ENCODE measurements around the gene FAM50B.

Gene FAM50B

DNA sequence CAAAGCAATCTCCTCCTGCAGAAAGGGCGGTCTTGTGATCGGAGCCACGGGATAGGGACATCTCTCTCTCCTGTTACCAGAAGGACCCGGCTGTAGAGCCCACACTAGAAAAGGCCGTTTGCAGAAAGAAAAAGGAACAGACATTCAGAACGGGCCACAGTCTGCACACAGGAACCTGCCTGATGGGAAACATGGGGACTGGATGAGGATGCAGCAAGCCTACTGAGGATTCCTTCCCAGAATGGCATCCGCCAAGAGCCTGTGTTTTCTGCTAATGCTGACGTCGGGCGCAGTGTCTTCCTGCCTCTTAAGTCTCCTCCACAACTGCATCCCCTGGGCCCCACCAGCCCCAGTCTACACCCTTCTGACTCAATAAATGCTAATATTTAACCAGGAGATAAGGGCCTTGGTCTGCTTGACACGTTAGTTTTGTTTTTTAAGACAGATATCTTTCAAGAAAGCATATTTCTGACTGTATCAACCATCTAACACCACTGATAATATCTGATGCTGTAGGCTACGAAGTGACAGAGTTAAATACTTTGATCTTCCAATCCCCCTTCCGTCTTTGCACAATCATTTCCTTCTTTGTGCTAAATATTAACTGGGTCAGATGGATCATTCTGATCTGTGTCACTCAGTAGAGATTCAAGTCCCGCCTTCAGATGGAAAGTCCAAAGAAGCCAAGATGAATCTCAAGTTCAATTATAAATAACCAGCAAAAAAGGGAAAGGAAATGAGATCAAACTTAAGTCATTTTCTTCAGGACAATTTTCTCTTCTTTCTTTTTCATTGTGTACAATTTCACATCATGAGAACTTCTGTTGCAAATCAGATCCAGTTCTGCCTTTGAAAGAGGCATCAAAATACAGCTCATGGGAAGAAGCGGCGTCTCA is 20.7 kb downstream of the FAM50B start:
- H3K36me3 Mint-ChIP-seq (ENCODE audit: low read depth) = peaks cover 2% of the 10 kb centered on the region
- H3K27ac Mint-ChIP-seq = peak overlapping the region; percentile 26
- H3K9me3 Mint-ChIP-seq = peaks cover 3% of the 10 kb centered on the region
- H3K4me3 Mint-ChIP-seq = no peak overlapping the region
- H3K4me1 Mint-ChIP-seq (ENCODE audit: low read depth) = peaks cover 10% of the 10 kb centered on the region
- peaks cover 8% of the 10 kb centered on the region for H3K27me3 Mint-ChIP-seq (ENCODE audit: low read depth)

DNA sequence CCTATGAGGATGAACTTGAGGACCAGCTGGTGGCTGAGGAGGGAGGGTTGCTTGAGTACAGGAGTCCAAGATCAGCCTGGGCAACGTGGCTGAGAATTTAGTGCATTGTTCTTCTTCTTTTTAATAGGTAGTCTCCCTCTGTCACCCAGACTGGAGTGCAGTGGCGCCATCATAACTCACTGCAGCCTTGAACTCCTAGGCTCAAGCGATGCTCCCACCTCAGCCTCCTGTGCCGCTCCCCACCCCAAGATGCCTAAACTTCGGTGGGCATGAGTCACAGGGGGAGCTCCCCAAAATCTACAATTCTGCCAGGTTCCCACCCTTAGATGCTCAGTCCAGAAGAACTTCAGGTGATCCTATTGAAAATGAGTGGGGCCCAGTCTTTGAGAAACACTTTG is 21.4 kb downstream of the FAM50B start:
- H3K27ac Mint-ChIP-seq = no peak overlapping the region
- peaks cover 10% of the 10 kb centered on the region for H3K4me1 Mint-ChIP-seq (ENCODE audit: low read depth)
- H3K36me3 Mint-ChIP-seq (ENCODE audit: low read depth) = peaks cover 2% of the 10 kb centered on the region
- H3K9me3 Mint-ChIP-seq = peaks cover 3% of the 10 kb centered on the region
- H3K4me3 Mint-ChIP-seq = no peak overlapping the region
- H3K27me3 Mint-ChIP-seq (ENCODE audit: low read depth) = peaks cover 7% of the 10 kb centered on the region

DNA sequence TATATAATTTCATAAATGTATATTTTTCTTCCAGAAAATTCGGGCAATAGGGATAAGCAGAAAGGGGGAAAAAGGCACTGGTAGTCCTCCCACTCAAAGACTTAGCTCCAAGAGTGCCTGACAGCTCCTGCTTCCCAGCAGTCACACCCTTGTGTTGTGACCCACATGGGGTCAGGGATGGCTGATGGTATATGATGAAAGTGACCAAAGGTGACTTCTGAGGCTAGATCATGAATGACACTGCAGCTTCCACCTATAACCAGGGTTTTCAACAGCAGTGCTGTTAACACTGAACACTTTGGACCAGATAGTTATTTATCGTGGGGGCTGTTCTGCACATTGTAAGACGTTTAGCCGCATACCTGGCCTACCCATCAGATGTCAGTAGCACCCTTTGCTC is 22.3 kb downstream of the FAM50B start:
- Mint-ChIP-seq H3K27me3 (ENCODE audit: low read depth) (peaks cover 7% of the 10 kb centered on the region), H3K27ac (no peak overlapping the region), H3K9me3 (peaks cover 3% of the 10 kb centered on the region), H3K4me1 (ENCODE audit: low read depth) (peaks cover 10% of the 10 kb centered on the region), H3K4me3 (no peak overlapping the region), H3K36me3 (ENCODE audit: low read depth) (peaks cover 2% of the 10 kb centered on the region)

DNA sequence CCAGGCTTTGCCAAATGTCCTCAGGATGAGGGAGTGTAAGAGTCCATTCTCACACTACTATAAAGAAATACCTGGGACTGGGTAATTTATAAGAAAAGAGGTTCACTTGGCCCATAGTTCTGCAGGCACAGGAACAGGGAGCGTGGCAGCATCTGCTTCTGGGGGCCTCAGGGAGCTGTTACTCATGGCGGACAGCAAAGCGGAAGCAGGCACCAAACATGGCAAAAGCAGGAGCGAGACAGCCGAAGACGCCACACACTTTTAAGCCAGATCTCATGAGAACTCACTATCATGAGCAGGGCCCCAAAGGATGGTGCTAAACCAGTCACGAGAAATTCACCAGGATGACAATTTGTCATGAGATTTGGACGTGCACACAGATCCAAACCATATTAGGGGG is 22.8 kb downstream of the FAM50B start:
- Mint-ChIP-seq H3K27me3 (ENCODE audit: low read depth) (peaks cover 7% of the 10 kb centered on the region), H3K9me3 (no peaks in the 10 kb centered on the region), H3K4me3 (no peak overlapping the region), H3K4me1 (ENCODE audit: low read depth) (peaks cover 10% of the 10 kb centered on the region), H3K36me3 (ENCODE audit: low read depth) (peaks cover 2% of the 10 kb centered on the region), H3K27ac (no peak overlapping the region)

DNA sequence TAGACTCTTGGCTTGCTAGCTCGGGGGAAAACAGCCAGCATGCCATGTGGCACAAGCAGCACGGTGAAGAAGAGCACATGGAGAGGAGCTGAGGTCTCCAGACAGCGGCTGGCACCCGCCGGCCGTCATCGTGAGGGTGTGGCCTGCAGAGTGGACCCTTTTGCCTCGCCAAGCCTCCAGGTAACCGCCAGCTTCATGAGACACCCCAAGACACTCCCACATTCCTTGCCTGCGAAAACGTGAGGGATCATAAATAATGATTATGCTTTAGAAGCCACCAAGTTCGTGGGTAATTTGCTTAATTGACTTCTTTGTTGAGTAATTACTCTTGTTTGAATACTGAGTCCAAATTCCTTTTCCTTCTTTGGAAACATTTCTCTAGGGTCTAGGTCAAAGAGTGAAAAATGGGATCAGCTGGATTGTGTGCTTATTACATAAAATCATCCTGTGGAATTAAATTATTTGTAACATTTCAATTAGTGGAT is 23.2 kb downstream of the FAM50B start:
- peaks cover 2% of the 10 kb centered on the region for H3K36me3 Mint-ChIP-seq (ENCODE audit: low read depth)

DNA sequence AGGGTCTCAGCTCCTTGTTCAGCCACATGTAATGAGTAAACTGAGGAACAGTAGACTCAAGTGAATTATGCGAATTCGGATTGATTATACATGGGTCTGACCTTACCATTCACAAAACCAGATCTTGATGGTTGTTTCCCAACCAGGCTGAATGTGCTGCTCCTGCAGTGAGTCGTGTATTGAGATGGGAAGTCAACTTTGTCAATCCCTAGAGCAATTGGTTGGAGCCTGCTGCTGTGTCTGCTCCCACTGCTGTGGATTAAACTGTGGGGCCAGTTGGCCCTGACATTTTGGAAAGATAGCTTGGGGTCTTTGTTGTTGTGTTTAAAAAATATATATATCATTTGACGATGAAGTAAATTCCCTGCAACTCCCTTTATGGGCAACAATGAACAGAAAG is 23.9 kb downstream of the FAM50B start:
- Mint-ChIP-seq H3K27me3 (ENCODE audit: low read depth) (peaks cover 7% of the 10 kb centered on the region), H3K27ac (no peak overlapping the region), H3K4me3 (no peak overlapping the region), H3K9me3 (no peaks in the 10 kb centered on the region), H3K4me1 (ENCODE audit: low read depth) (peaks cover 5% of the 10 kb centered on the region), H3K36me3 (ENCODE audit: low read depth) (peaks cover 2% of the 10 kb centered on the region)

More for the DNA sequence above, 23.2 kb downstream of the FAM50B start:
- H3K4me3 Mint-ChIP-seq = no peak overlapping the region
- H3K27ac Mint-ChIP-seq = no peak overlapping the region
- peaks cover 7% of the 10 kb centered on the region for H3K27me3 Mint-ChIP-seq (ENCODE audit: low read depth)
- H3K9me3 Mint-ChIP-seq = no peaks in the 10 kb centered on the region
- peaks cover 10% of the 10 kb centered on the region for H3K4me1 Mint-ChIP-seq (ENCODE audit: low read depth)

DNA sequence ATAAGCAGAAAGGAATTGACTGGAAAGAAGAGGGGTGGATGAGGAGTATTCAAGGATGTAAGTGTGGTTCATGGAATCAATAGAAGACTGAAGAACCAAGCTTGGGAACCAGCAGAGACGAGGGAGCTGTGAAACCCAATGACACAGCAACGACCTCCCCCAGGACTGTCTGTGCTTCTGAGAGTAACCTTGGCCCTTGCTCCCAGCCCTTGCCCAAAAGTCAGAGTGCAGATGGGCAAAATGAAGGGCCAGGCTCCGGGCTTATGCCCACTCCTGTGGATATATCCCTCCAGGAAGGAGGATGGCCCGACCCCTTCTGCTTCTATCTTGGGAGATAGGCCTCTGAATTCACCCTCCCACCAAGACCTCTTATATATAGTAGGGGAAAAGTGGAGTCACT is 24.9 kb downstream of the FAM50B start:
- H3K4me1 Mint-ChIP-seq (ENCODE audit: low read depth) = peaks cover 2% of the 10 kb centered on the region
- H3K27ac Mint-ChIP-seq = no peak overlapping the region
- no peaks in the 10 kb centered on the region for H3K9me3 Mint-ChIP-seq
- H3K27me3 Mint-ChIP-seq (ENCODE audit: low read depth) = peaks cover 7% of the 10 kb centered on the region
- H3K4me3 Mint-ChIP-seq = no peak overlapping the region
- H3K36me3 Mint-ChIP-seq (ENCODE audit: low read depth) = no peaks in the 10 kb centered on the region

DNA sequence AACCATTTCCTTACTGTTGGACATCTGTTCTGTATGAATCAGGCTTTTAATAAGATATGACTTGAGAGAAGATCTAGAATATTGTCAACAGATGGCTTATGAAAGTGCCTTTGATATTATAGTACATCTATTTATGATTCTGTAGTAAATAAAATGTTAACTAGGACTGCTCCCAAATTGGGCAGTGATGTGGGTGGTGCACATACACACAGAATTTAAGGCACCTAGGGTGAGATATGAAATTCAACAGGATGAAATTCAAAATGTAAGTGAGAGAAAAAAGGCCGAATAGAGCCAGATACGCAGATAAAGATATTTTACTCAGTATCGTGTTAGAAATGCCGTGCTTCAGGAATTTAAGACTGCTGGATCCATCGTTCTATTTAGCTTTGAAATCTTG is 26.3 kb downstream of the FAM50B start:
- H3K4me3 Mint-ChIP-seq = no peak overlapping the region
- H3K36me3 Mint-ChIP-seq (ENCODE audit: low read depth) = no peaks in the 10 kb centered on the region
- peaks cover 7% of the 10 kb centered on the region for H3K27me3 Mint-ChIP-seq (ENCODE audit: low read depth)
- no peak overlapping the region for H3K27ac Mint-ChIP-seq
- no peaks in the 10 kb centered on the region for H3K9me3 Mint-ChIP-seq
- no peaks in the 10 kb centered on the region for H3K4me1 Mint-ChIP-seq (ENCODE audit: low read depth)

DNA sequence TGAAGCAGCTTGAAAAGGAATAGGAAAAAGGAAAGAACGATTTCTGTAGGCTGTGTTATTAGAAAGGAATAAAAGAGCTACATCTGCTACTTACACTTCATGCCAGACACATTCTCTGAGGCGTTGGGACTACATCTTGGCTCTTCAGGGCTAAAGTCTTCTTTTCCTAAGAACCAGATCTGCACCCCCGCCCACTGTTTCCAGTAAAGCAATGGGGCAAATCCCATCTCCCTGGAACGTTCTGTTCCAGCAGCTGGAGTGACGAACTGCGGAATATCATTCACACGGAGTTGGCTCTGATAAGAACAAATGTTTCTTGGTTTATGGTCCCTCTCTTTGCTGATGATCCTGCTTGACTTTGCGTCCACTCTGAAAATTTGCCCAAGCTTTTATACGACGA is 26.9 kb downstream of the FAM50B start:
- H3K4me1 Mint-ChIP-seq (ENCODE audit: low read depth) = no peaks in the 10 kb centered on the region
- H3K27ac Mint-ChIP-seq = no peak overlapping the region
- H3K36me3 Mint-ChIP-seq (ENCODE audit: low read depth) = no peaks in the 10 kb centered on the region
- peaks cover 7% of the 10 kb centered on the region for H3K27me3 Mint-ChIP-seq (ENCODE audit: low read depth)
- no peaks in the 10 kb centered on the region for H3K9me3 Mint-ChIP-seq
- H3K4me3 Mint-ChIP-seq = no peak overlapping the region

DNA sequence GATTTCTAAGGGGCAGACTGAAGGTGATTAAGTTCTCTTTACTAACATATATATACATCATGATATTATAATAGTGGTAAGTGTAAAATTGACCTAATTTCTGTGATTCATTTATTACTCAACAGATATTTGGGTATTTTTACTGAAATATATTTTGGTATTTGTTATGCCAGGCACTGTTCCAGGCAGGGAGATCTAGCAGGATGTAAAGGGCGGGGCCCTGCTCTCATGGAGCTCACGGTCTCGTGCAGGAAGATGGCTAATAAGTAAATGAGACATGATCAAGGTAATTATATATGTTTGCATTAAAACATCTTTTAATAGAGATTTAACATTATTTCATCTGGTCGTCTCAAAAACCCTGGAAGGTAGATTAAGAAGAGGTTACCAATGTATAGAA is 27.7 kb downstream of the FAM50B start:
- H3K27me3 Mint-ChIP-seq (ENCODE audit: low read depth) = peaks cover 7% of the 10 kb centered on the region
- H3K4me3 Mint-ChIP-seq = no peak overlapping the region
- no peaks in the 10 kb centered on the region for H3K9me3 Mint-ChIP-seq
- H3K27ac Mint-ChIP-seq = no peak overlapping the region
- no peaks in the 10 kb centered on the region for H3K36me3 Mint-ChIP-seq (ENCODE audit: low read depth)
- no peaks in the 10 kb centered on the region for H3K4me1 Mint-ChIP-seq (ENCODE audit: low read depth)

DNA sequence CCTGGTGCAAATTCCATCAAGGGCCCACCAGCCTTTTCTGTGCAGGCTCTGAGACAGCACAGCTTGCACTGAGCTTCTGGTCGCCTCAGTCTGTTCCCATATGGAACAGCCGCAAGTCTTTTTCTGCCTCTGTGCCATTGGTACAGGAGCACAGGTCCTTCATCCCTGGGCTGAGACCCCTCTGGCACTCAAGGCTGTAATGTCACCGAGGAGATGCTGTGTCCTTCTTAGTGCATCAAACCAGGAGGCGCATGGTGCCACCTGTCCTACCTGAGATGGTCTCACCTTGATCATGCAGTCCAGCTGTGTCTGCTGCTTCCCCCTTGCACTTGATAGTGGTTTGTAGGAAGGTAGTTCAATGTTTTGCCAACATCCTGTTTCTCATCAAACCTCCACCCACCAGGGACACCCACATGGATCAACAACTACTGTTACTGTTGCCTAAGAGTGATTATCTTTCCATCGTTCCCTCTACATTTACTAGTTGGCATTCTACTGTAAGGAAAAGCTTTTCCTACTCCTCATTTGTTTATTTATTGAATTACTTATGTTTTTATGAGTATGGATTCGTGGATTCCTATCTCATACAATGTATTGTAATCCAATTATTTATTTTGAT is 29.0 kb downstream of the FAM50B start:
- Mint-ChIP-seq H3K4me3 (no peak overlapping the region), H3K9me3 (no peaks in the 10 kb centered on the region), H3K4me1 (ENCODE audit: low read depth) (no peaks in the 10 kb centered on the region), H3K27me3 (ENCODE audit: low read depth) (peaks cover 11% of the 10 kb centered on the region), H3K27ac (no peak overlapping the region), H3K36me3 (ENCODE audit: low read depth) (no peaks in the 10 kb centered on the region)

DNA sequence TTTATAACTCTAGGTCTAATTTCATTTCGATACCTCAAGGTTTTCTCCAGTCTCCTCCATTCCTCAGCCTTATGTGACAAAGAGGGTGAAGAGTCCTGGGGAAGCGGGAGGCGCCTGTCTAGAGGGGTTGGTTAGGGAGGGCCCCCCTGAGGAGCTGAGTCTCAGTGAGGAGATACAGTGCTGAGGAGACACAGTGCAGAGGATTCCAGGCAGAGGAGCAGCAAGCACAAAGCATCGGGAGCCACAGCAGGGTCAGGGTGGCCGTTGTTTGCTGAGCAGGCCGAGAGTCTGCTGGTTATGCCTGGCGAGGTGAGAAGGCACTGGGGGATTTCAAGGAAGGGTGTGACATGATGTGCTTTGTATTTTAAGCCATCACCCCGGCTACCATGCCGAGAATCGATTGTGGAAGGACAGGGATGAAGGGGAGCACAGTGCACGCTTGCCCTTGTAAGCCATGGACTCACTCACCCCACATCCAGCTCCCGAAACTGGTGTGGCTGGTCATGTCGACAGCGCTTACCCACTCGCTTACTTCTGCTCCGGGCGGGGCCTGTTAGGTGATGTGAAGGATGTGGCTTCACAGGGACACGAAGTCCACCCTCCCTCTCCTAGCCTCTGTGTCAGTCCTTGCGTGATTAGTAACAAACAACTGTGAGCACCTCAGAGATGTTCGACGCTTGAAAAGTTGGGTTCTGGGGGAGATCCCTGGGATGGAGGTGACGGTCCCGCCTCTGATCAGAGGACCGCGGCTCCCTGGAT is 30.2 kb downstream of the FAM50B start:
- no peak overlapping the region for H3K4me3 Mint-ChIP-seq
- peaks cover 8% of the 10 kb centered on the region for H3K27me3 Mint-ChIP-seq (ENCODE audit: low read depth)
- no peaks in the 10 kb centered on the region for H3K9me3 Mint-ChIP-seq
- no peaks in the 10 kb centered on the region for H3K36me3 Mint-ChIP-seq (ENCODE audit: low read depth)
- no peak overlapping the region for H3K27ac Mint-ChIP-seq
- no peaks in the 10 kb centered on the region for H3K4me1 Mint-ChIP-seq (ENCODE audit: low read depth)

DNA sequence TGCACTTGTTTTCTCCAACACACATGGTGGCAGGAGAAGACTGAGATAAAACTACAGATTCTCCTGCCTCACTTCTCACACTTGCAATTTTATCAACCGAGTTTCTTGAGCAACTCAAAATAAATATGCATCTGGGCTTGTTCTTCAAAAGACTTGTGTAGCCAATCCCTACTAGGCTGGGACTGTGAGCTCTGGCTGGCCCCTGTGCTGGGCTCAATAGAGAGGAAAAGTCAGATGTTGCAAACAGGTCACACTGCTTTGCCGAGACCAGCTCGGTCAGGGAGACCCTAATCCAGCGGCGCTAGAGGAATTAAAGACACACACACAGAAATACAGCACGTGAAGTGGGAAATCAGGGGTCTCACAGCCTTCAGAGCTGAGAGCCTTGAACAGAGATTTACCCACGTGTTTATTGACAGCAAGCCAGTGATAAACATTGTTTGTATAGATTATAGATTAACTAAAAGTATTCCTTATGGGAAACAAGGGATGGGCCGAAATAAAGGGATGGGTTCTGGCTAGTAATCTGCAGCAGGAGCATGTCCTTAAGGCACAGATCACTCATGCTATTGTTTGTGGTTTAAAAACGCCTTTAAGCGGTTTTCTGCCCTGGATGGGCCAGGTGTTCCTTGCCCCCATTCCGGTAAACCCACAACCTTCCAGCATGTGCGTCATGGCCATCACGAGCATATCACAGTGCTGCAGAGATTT is 32.7 kb downstream of the FAM50B start:
- Mint-ChIP-seq H3K36me3 (ENCODE audit: low read depth) (no peaks in the 10 kb centered on the region), H3K27ac (no peak overlapping the region), H3K27me3 (ENCODE audit: low read depth) (peaks cover 4% of the 10 kb centered on the region), H3K4me1 (ENCODE audit: low read depth) (no peaks in the 10 kb centered on the region), H3K9me3 (no peaks in the 10 kb centered on the region), H3K4me3 (no peak overlapping the region)

DNA sequence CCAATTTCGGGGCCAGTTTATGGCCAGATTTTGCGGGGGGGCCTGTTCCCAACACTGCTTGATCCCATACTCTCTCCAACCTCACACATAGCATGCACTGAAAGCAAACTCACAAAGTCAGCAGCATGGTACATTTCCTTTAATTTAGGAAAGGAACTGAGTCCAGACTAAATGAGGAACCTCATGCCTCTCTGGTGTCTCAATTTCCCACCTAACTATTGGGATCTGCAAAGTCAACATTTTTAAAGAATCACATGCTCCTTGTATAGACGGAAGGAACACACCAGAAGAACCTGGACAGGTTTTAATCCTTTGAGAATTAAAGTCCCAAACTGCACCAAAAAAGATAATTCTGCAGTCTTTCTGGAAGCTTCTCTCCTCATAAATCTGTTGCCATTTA is 33.3 kb downstream of the FAM50B start:
- no peaks in the 10 kb centered on the region for H3K4me1 Mint-ChIP-seq (ENCODE audit: low read depth)
- peaks cover 4% of the 10 kb centered on the region for H3K27me3 Mint-ChIP-seq (ENCODE audit: low read depth)
- no peak overlapping the region for H3K4me3 Mint-ChIP-seq
- no peak overlapping the region for H3K27ac Mint-ChIP-seq
- H3K36me3 Mint-ChIP-seq (ENCODE audit: low read depth) = no peaks in the 10 kb centered on the region
- H3K9me3 Mint-ChIP-seq = no peaks in the 10 kb centered on the region
